GM23338 (cell line): ENCODE results near the gene OCA2. TPM values are rescaled to one million over a fixed set of nuclear protein-coding genes. Genes with fewer than 3 reads are reported as not detected.

ENCODE experiments used
- ATAC-seq: fragments of 200-7000 bp; cut with Tn5 transposase; 3 replicates; pipeline ENCODE4 v1.9.1; 2020
- DNase-seq: peaks from one replicate; pipeline ENCODE4 v3.0.0-alpha.2; 2015; ENCODE audit warnings: low spot score
- H2AFZ ChIP-seq: fragments of 200-600 bp; sonication (generic); 2 replicates; pipeline ENCODE4 v1.8.0; 2016; ENCODE audit warnings: antibody characterized with exemption, mild to moderate bottlenecking, moderate library complexity
- H3F3A ChIP-seq: fragments of 200-600 bp; sonication (generic); replicated peaks from 2 replicates; pipeline ENCODE4 v1.8.0; 2017; ENCODE audit warnings: antibody characterized with exemption, mixed run types, low read depth
- H3K27ac ChIP-seq: fragments of 200-600 bp; sonication (generic); 2 replicates; pipeline ENCODE4 v1.6.1; 2016; ENCODE audit warnings: low read depth
- H3K27me3 ChIP-seq: fragments of 200-600 bp; sonication (generic); 2 replicates; pipeline ENCODE4 v1.8.0; 2016; ENCODE audit warnings: mild to moderate bottlenecking, mixed run types, moderate library complexity; ENCODE audit not compliant: insufficient read depth
- H3K36me3 ChIP-seq: fragments of 200-600 bp; sonication (generic); 2 replicates; pipeline ENCODE4 v1.8.0; 2016; ENCODE audit warnings: mild to moderate bottlenecking; ENCODE audit not compliant: insufficient read depth
- H3K4me1 ChIP-seq: fragments of 200-600 bp; sonication (generic); 2 replicates; pipeline ENCODE4 v1.8.0; 2016; ENCODE audit warnings: mild to moderate bottlenecking, moderate library complexity; ENCODE audit not compliant: insufficient read depth
- H3K4me2 ChIP-seq: fragments of 200-600 bp; sonication (generic); 2 replicates; pipeline ENCODE4 v1.7.1; 2017; ENCODE audit warnings: mixed run types
- H3K4me3 ChIP-seq: fragments of 200-600 bp; sonication (generic); 2 replicates; pipeline ENCODE4 v1.6.1; 2016; ENCODE audit warnings: mixed run types
- H3K79me2 ChIP-seq: fragments of 200-600 bp; sonication (generic); replicated peaks from 2 replicates; pipeline ENCODE4 v1.8.0; 2017; ENCODE audit warnings: mild to moderate bottlenecking; ENCODE audit not compliant: insufficient read depth
- H3K9me2 ChIP-seq: fragments of 200-600 bp; sonication (generic); 2 replicates; pipeline ENCODE4 v1.8.0; 2017; ENCODE audit not compliant: insufficient read depth
- H4K20me1 ChIP-seq: fragments of 200-600 bp; sonication (generic); replicated peaks from 2 replicates; pipeline ENCODE4 v1.8.0; 2017; ENCODE audit warnings: mild to moderate bottlenecking; ENCODE audit not compliant: insufficient read depth
- H3K27ac Mint-ChIP-seq: 2 replicates; pipeline ENCODE4 v1.8.0; 2020; ENCODE audit warnings: inconsistent platforms, mild to moderate bottlenecking, moderate library complexity, mixed read lengths
- H3K27me3 Mint-ChIP-seq: 3 replicates; pipeline ENCODE4 v1.8.0; 2022; ENCODE audit warnings: low read depth, mild to moderate bottlenecking, moderate library complexity, mixed read lengths, inconsistent platforms; ENCODE audit not compliant: insufficient read depth, poor library complexity
- H3K36me3 Mint-ChIP-seq: 3 replicates; pipeline ENCODE4 v1.8.0; 2021; ENCODE audit warnings: low read depth, mild to moderate bottlenecking, inconsistent platforms, moderate library complexity, mixed read lengths
- H3K4me1 Mint-ChIP-seq: 3 replicates; pipeline ENCODE4 v1.8.0; 2020; ENCODE audit warnings: mild to moderate bottlenecking, inconsistent platforms, mixed read lengths
- H3K4me3 Mint-ChIP-seq: 3 replicates; pipeline ENCODE4 v1.8.0; 2021; ENCODE audit warnings: moderate library complexity, mild to moderate bottlenecking, inconsistent platforms, mixed read lengths
- H3K9me3 Mint-ChIP-seq: 3 replicates; pipeline ENCODE4 v1.8.0; 2020; ENCODE audit warnings: moderate library complexity, mild to moderate bottlenecking, inconsistent platforms, mixed read lengths
- CREB1 ChIP-seq: fragments of 250-450 bp; sonication (Bioruptor Pico); IDR thresholded peaks from 2 replicates; pipeline ENCODE4 v1.5.0; 2020; ENCODE audit warnings: low read depth, mild to moderate bottlenecking, moderate library complexity
- CTCF ChIP-seq, 2 experiments: fragments of 200-600 bp in 1 of 2; sonication (generic) in 1 of 2; conservative IDR thresholded peaks; 2 replicates each; pipeline versions ENCODE4 v1.5.1 to v1.6.1; 2016 to 2017; ENCODE audit warnings: antibody characterized with exemption in 2 of 2, low read depth in 2 of 2, mild to moderate bottlenecking in 2 of 2, moderate library complexity in 1 of 2
- EZH2 ChIP-seq: fragments of 200-600 bp; sonication (generic); IDR thresholded peaks from one replicate; pipeline ENCODE4 v1.8.0; 2017; ENCODE audit warnings: antibody characterized with exemption, mild to moderate bottlenecking, low read depth; ENCODE audit not compliant: unreplicated experiment
- EZH2phosphoT487 ChIP-seq: fragments of 200-600 bp; sonication (generic); IDR thresholded peaks from one replicate; pipeline ENCODE4 v1.8.1; 2018; ENCODE audit warnings: antibody characterized with exemption; ENCODE audit not compliant: unreplicated experiment
- JUNB ChIP-seq: IDR thresholded peaks from one replicate; pipeline ENCODE4 v1.6.1; 2016; ENCODE audit warnings: antibody characterized with exemption; ENCODE audit not compliant: unreplicated experiment
- NANOG ChIP-seq: IDR thresholded peaks from 2 replicates; pipeline ENCODE4 v1.6.1; 2016; ENCODE audit warnings: antibody characterized with exemption, borderline replicate concordance
- POLR2AphosphoS5 ChIP-seq: IDR thresholded peaks from 2 replicates; pipeline ENCODE4 v1.6.1; 2016; ENCODE audit warnings: antibody characterized with exemption, low read depth
- STAT1 ChIP-seq: IDR thresholded peaks from one replicate; pipeline ENCODE4 v1.6.1; 2016; ENCODE audit warnings: antibody characterized with exemption; ENCODE audit not compliant: unreplicated experiment
- ZNF114 ChIP-seq: fragments of 250-450 bp; sonication (Bioruptor Pico); IDR thresholded peaks from 2 replicates; pipeline ENCODE4 v1.5.0; 2020; ENCODE audit warnings: mild to moderate bottlenecking, moderate library complexity
- ZNF331 ChIP-seq: fragments of 250-450 bp; sonication (Bioruptor Pico); IDR thresholded peaks from 2 replicates; pipeline ENCODE4 v1.5.0; 2020; ENCODE audit warnings: low read depth, mild to moderate bottlenecking, moderate library complexity
- ZNF462 ChIP-seq: fragments of 250-450 bp; sonication (Bioruptor Pico); IDR thresholded peaks from 2 replicates; pipeline ENCODE4 v1.5.0; 2020; ENCODE audit warnings: mild to moderate bottlenecking, moderate library complexity
- polyA plus RNA-seq: library from polyadenylated mRNA; unstranded; fragments of >200 nt; fragmentation: Nextera tagmentation; extraction: Ambion mirVana; gene quantifications from 2 replicates; pipeline ENCODE4 v1.2.1, GENCODE V29; 2016
- total RNA-seq: library from RNA; depleted of rRNA; stranded (reverse); fragments of >200 nt; shearing (Covaris generic); gene quantifications from 2 replicates; pipeline ENCODE4 v1.2.3, GENCODE V29; 2014
- TF ChIP-seq, protein P1 (sequence below): IDR thresholded peaks from 2 replicates; pipeline ENCODE4 v1.6.1; 2016; ENCODE audit warnings: antibody characterized with exemption
- TF ChIP-seq, protein P2 (sequence below): IDR thresholded peaks from one replicate; pipeline ENCODE4 v1.6.1; 2018; ENCODE audit warnings: antibody characterized with exemption; ENCODE audit not compliant: unreplicated experiment

OCA2 gene
- total and polyA plus RNA-seq, 2 experiments from 2014 or later, result 0.40 to 0.69 TPM

DNA sequence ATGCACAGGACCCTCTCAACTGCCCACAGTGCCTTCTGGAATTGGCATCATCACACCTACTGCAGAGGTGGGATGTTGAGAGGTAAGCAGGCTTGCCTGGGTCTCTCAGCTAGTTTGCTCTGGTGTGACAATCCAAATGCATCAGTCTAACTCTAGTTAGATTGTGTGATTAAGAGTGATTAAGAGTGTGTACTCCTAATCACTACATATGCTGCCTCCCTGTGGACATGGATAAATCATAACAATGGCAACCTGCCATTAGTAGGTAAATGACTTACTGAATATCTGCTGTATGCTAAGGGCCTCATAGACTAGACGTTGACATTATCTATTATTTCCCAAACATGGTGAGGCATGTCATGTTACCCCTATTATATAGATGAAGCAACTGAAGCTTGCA is 342.1 kb downstream of the OCA2 start:
- Histone ChIP-seq H3K27ac (no peak overlapping the region), H4K20me1 (no peaks in the 10 kb centered on the region), H3K4me1 (0 out of 2 replicates have a peak, but pooled peaks cover 3% of the 10 kb centered on the region), H3K27me3 (no peaks in the 10 kb centered on the region), H3K4me3 (no peak overlapping the region), H3K36me3 (no peaks in the 10 kb centered on the region), H3K79me2 (no peaks in the 10 kb centered on the region), H3K9me2 (no peaks in the 10 kb centered on the region; the same call in 1 of the 2 replicates), H3F3A (no peaks in the 10 kb centered on the region), H2AFZ (no peak overlapping the region), H3K4me2 (no peak overlapping the region)
- no peaks in the 10 kb centered on the region; the same call in 2 of the 3 replicates for H3K4me1 Mint-ChIP-seq
- no peak for ATAC-seq
- peaks cover 7% of the 10 kb centered on the region for H3K27me3 Mint-ChIP-seq
- H3K27ac Mint-ChIP-seq, result no peak overlapping the region
- no peaks in the 10 kb centered on the region; the same call in 2 of the 3 replicates for H3K9me3 Mint-ChIP-seq
- no peak overlapping the region for H3K4me3 Mint-ChIP-seq
- TF ChIP-seq, protein P1, sequence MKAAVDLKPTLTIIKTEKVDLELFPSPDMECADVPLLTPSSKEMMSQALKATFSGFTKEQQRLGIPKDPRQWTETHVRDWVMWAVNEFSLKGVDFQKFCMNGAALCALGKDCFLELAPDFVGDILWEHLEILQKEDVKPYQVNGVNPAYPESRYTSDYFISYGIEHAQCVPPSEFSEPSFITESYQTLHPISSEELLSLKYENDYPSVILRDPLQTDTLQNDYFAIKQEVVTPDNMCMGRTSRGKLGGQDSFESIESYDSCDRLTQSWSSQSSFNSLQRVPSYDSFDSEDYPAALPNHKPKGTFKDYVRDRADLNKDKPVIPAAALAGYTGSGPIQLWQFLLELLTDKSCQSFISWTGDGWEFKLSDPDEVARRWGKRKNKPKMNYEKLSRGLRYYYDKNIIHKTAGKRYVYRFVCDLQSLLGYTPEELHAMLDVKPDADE, result no peak
- TF ChIP-seq STAT1, result no peak
- TF ChIP-seq CTCF (conservative IDR thresholded peaks at IDR 0.05; ENCODE audit: low read depth in 2 of 2), result no peak
- TF ChIP-seq EZH2, result no peak
- TF ChIP-seq, protein P2, sequence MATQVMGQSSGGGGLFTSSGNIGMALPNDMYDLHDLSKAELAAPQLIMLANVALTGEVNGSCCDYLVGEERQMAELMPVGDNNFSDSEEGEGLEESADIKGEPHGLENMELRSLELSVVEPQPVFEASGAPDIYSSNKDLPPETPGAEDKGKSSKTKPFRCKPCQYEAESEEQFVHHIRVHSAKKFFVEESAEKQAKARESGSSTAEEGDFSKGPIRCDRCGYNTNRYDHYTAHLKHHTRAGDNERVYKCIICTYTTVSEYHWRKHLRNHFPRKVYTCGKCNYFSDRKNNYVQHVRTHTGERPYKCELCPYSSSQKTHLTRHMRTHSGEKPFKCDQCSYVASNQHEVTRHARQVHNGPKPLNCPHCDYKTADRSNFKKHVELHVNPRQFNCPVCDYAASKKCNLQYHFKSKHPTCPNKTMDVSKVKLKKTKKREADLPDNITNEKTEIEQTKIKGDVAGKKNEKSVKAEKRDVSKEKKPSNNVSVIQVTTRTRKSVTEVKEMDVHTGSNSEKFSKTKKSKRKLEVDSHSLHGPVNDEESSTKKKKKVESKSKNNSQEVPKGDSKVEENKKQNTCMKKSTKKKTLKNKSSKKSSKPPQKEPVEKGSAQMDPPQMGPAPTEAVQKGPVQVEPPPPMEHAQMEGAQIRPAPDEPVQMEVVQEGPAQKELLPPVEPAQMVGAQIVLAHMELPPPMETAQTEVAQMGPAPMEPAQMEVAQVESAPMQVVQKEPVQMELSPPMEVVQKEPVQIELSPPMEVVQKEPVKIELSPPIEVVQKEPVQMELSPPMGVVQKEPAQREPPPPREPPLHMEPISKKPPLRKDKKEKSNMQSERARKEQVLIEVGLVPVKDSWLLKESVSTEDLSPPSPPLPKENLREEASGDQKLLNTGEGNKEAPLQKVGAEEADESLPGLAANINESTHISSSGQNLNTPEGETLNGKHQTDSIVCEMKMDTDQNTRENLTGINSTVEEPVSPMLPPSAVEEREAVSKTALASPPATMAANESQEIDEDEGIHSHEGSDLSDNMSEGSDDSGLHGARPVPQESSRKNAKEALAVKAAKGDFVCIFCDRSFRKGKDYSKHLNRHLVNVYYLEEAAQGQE, result no peak
- no peak for TF ChIP-seq JUNB
- TF ChIP-seq ZNF114 (CRISPR knock-in tag), result no peak
- TF ChIP-seq NANOG, result no peak
- TF ChIP-seq POLR2AphosphoS5, result no peak
- no peak for TF ChIP-seq EZH2phosphoT487
- TF ChIP-seq ZNF462 (CRISPR knock-in tag), result no peak
- no peak for TF ChIP-seq ZNF331 (CRISPR knock-in tag)
- TF ChIP-seq CREB1 (CRISPR knock-in tag), result no peak
- no peak for DNase-seq
- no peaks in the 10 kb centered on the region for H3K36me3 Mint-ChIP-seq
